Neural progenitor cell (in vitro differentiated cells): Measurements from ENCODE around the gene TNNI3. TPM values are rescaled to one million over a fixed set of nuclear protein-coding genes. Genes with fewer than 3 reads are reported as not detected.

Source experiments
- DNase-seq: peaks from one replicate; pipeline ENCODE4 v3.0.0-alpha.2; 2016; ENCODE audit warnings: low spot score
- H2AFZ ChIP-seq: fragments of 200-600 bp; sonication (generic); replicated peaks from 2 replicates; pipeline ENCODE4 v1.6.1; 2016; ENCODE audit warnings: antibody characterized with exemption
- H3F3A ChIP-seq: fragments of 200-600 bp; sonication (generic); 2 replicates; pipeline ENCODE4 v1.6.1; 2016; ENCODE audit warnings: antibody characterized with exemption, low read depth
- H3K27ac ChIP-seq: fragments of 200-600 bp; sonication (generic); 2 replicates; pipeline ENCODE4 v1.5.1; 2016; ENCODE audit warnings: mild to moderate bottlenecking
- H3K27me3 ChIP-seq: fragments of 200-600 bp; sonication (generic); 2 replicates; pipeline ENCODE4 v1.6.1; 2016; ENCODE audit warnings: mild to moderate bottlenecking, moderate library complexity
- H3K36me3 ChIP-seq: fragments of 200-600 bp; sonication (generic); 2 replicates; pipeline ENCODE4 v1.5.1; 2016
- H3K4me1 ChIP-seq: fragments of 200-600 bp; sonication (generic); 2 replicates; pipeline ENCODE4 v1.6.1; 2016; ENCODE audit warnings: mixed run types
- H3K4me2 ChIP-seq: fragments of 200-600 bp; sonication (generic); 2 replicates; pipeline ENCODE4 v1.6.1; 2016
- H3K4me3 ChIP-seq: fragments of 200-600 bp; sonication (generic); 2 replicates; pipeline ENCODE4 v1.5.1; 2016
- H3K79me2 ChIP-seq: fragments of 200-600 bp; sonication (generic); 2 replicates; pipeline ENCODE4 v1.6.1; 2016; ENCODE audit warnings: low read depth
- H3K9ac ChIP-seq: fragments of 200-600 bp; sonication (generic); 2 replicates; pipeline ENCODE4 v1.6.1; 2016
- H3K9me3 ChIP-seq: fragments of 200-600 bp; sonication (generic); 2 replicates; pipeline ENCODE4 v1.5.1; 2016; ENCODE audit warnings: low read depth
- H4K20me1 ChIP-seq: fragments of 200-600 bp; sonication (generic); 2 replicates; pipeline ENCODE4 v1.6.1; 2016; ENCODE audit warnings: low read depth
- H3K27ac Mint-ChIP-seq: 3 replicates; pipeline ENCODE4 v1.8.0; 2021; ENCODE audit warnings: mixed read lengths
- H3K27me3 Mint-ChIP-seq: 2 replicates; pipeline ENCODE4 v1.8.0; 2022; ENCODE audit warnings: low read depth, mild to moderate bottlenecking, inconsistent platforms, moderate library complexity, mixed read lengths; ENCODE audit not compliant: insufficient read depth
- H3K36me3 Mint-ChIP-seq: 3 replicates; pipeline ENCODE4 v1.8.0; 2021; ENCODE audit warnings: mixed read lengths
- H3K4me1 Mint-ChIP-seq: 3 replicates; pipeline ENCODE4 v1.8.0; 2021; ENCODE audit warnings: mixed read lengths
- H3K4me3 Mint-ChIP-seq: 3 replicates; pipeline ENCODE4 v1.8.0; 2021; ENCODE audit warnings: mild to moderate bottlenecking, moderate library complexity, mixed read lengths
- H3K9me3 Mint-ChIP-seq: 3 replicates; pipeline ENCODE4 v1.8.0; 2020; ENCODE audit warnings: mixed read lengths
- EZH2 ChIP-seq: fragments of 200-600 bp; sonication (generic); IDR thresholded peaks from 2 replicates; pipeline ENCODE4 v1.6.1; 2017; ENCODE audit warnings: antibody characterized with exemption, mild to moderate bottlenecking, moderate library complexity
- EZH2phosphoT487 ChIP-seq: fragments of 200-600 bp; sonication (generic); IDR thresholded peaks from 2 replicates; pipeline ENCODE4 v1.6.1; 2017; ENCODE audit warnings: antibody characterized with exemption
- total RNA-seq: library from RNA; depleted of rRNA; stranded (reverse); fragments of >200 nt; gene quantifications from 2 replicates; pipeline ENCODE4 v1.2.3, GENCODE V29; 2015; ENCODE audit warnings: low replicate concordance
- TF ChIP-seq, protein P1 (sequence below): fragments of 200-600 bp; sonication (generic); IDR thresholded peaks from 2 replicates; pipeline ENCODE4 v1.5.1; 2017; ENCODE audit warnings: antibody characterized with exemption, mild to moderate bottlenecking

TNNI3 gene
- total RNA-seq, 1 donor from 2014 or later = 22.2 TPM

DNA sequence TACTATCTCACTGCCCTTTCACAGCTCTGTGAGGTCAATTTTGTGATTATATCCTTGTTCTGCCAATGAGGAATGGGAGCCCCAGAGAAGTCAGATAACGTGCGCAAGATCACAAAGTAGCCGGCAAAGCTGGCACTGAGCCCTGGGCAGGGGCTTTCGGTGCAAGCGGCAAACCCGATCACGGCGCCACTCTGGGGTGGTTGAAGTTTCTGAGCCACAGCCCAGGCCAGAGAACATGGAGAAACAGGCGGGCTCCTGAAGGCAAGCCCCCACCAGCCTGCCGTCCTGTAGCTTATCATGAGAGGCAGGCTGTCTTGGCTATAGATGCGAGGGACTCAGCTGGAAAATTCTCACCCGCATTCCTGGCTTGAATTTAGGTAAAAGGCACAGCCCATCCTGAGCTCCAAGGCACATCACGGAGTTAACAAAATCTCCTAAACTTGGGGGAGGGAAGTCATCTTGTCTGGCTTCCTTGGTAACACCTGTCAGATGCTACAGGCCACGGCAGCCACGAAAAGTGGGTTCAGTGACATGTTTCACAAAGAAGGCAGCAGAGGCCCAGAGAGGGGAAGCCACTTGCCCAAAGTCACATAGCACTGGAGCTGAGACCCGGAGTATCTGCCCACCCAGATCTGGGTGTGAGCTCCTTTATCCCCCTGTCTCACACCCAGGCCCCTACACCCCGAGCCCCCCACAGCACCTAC lies 21.0 kb downstream of the TNNI3 start:
- H3K27ac ChIP-seq = no peak overlapping the region
- H2AFZ ChIP-seq = no peak overlapping the region
- H3K36me3 ChIP-seq = no peaks in the 10 kb centered on the region
- no peak for DNase-seq
- H3K79me2 ChIP-seq = no peaks in the 10 kb centered on the region
- H3K4me2 ChIP-seq = no peak overlapping the region
- Mint-ChIP-seq H3K27me3 (no peaks in the 10 kb centered on the region), H3K36me3 (no peaks in the 10 kb centered on the region), H3K4me3 (no peak overlapping the region), H3K27ac (no peak overlapping the region), H3K4me1 (peaks cover 30% of the 10 kb centered on the region), H3K9me3 (no peaks in the 10 kb centered on the region)
- H3K4me3 ChIP-seq = no peak overlapping the region
- H3K27me3 ChIP-seq = no peaks in the 10 kb centered on the region
- H3F3A ChIP-seq = peaks cover 12% of the 10 kb centered on the region
- TF ChIP-seq EZH2phosphoT487 = no peak
- TF ChIP-seq, protein P1, sequence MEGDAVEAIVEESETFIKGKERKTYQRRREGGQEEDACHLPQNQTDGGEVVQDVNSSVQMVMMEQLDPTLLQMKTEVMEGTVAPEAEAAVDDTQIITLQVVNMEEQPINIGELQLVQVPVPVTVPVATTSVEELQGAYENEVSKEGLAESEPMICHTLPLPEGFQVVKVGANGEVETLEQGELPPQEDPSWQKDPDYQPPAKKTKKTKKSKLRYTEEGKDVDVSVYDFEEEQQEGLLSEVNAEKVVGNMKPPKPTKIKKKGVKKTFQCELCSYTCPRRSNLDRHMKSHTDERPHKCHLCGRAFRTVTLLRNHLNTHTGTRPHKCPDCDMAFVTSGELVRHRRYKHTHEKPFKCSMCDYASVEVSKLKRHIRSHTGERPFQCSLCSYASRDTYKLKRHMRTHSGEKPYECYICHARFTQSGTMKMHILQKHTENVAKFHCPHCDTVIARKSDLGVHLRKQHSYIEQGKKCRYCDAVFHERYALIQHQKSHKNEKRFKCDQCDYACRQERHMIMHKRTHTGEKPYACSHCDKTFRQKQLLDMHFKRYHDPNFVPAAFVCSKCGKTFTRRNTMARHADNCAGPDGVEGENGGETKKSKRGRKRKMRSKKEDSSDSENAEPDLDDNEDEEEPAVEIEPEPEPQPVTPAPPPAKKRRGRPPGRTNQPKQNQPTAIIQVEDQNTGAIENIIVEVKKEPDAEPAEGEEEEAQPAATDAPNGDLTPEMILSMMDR = no peak
- no peak for TF ChIP-seq EZH2
- no peaks in the 10 kb centered on the region for H3K4me1 ChIP-seq
- H3K9ac ChIP-seq = no peak overlapping the region
- H3K9me3 ChIP-seq = no peaks in the 10 kb centered on the region
- H4K20me1 ChIP-seq = no peaks in the 10 kb centered on the region

DNA sequence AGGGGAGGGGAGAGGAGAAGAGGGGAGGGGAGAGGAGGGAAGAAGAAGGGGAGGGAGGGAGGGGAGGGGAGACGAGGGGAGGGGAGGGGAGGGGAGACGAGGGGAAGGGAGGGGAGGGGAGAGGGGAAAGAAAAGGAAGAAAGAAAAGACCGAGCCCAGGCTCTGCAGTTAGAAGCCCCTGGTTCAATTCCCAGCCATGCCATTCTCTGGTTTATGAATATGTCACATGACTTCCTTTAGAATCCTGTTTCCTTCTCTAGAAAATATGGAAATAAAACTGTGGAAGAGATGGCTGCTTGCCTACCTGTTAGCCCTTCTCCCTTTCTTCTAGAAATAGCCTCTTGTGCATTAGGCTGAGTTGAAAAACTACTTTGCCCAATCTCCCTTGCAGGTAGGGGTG lies 22.8 kb downstream of the TNNI3 start:
- Histone ChIP-seq H3F3A (peaks cover 11% of the 10 kb centered on the region), H3K27me3 (no peaks in the 10 kb centered on the region), H2AFZ (no peak overlapping the region), H3K9me3 (no peaks in the 10 kb centered on the region), H3K4me1 (no peaks in the 10 kb centered on the region), H3K27ac (no peak overlapping the region), H4K20me1 (no peaks in the 10 kb centered on the region), H3K9ac (no peak overlapping the region), H3K4me3 (no peak overlapping the region), H3K79me2 (no peaks in the 10 kb centered on the region), H3K36me3 (no peaks in the 10 kb centered on the region), H3K4me2 (no peak overlapping the region)
- Mint-ChIP-seq H3K27me3 (no peaks in the 10 kb centered on the region), H3K4me1 (peaks cover 32% of the 10 kb centered on the region), H3K27ac (no peak overlapping the region), H3K36me3 (no peaks in the 10 kb centered on the region), H3K4me3 (no peak overlapping the region), H3K9me3 (no peaks in the 10 kb centered on the region)
- TF ChIP-seq, protein P1 = no peak
- TF ChIP-seq EZH2 (no peak), EZH2phosphoT487 (no peak)
- DNase-seq = no peak

DNA sequence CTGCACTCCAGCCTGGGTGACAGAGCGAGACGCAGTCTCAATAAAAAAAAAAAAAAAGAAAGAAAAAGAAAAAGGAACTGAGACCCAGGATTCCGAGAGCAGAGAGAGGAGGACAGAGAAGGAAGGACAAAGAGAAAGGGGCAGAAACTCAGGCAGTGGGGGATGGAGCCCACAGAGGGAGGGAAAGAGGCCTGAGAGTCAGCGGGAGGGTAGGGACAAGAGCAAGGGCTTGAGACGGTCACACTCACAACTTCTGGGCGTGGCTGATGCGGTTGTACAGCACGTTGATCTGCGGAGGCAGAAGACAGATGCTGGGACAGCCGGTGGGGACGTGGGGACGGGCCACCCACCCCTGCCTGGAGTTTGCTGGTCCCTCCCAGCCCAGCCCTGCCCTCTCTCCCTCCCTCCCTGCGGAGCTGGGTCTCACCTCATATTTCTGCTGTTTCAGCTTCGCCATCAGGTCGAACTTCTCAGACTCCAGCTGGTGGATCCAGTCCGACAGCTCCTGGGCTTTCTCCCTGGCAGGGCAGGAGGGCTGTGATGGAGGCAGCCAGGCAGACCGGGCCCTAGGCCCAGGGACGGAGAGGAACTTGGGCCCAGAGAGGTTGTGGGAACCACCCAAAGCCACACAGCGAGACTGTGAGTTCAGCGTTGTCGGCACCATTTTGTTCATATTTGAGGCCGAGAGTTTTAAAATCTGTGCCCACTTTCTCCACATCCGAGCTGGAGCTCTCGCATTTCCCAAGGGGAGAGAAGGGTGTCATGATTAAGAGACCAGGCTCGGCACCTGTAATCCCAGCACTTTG lies 23.7 kb downstream of the TNNI3 start:
- H3K27me3 Mint-ChIP-seq = no peaks in the 10 kb centered on the region
- no peak overlapping the region for H3K27ac ChIP-seq
- TF ChIP-seq EZH2phosphoT487 (no peak), EZH2 (no peak)
- TF ChIP-seq, protein P1 = no peak
- H3K4me1 ChIP-seq = no peaks in the 10 kb centered on the region
- H3K9me3 Mint-ChIP-seq = no peaks in the 10 kb centered on the region
- H3K27ac Mint-ChIP-seq = peak overlapping the region; percentile 57
- H4K20me1 ChIP-seq = no peaks in the 10 kb centered on the region
- H3K79me2 ChIP-seq = no peaks in the 10 kb centered on the region
- H3K9ac ChIP-seq = no peak overlapping the region
- no peak for DNase-seq
- H3K36me3 ChIP-seq = no peaks in the 10 kb centered on the region
- peaks cover 32% of the 10 kb centered on the region for H3K4me1 Mint-ChIP-seq
- H3F3A ChIP-seq = peaks cover 11% of the 10 kb centered on the region
- H3K27me3 ChIP-seq = no peaks in the 10 kb centered on the region
- H2AFZ ChIP-seq = no peak overlapping the region
- peak overlapping the region; percentile 25 for H3K4me3 Mint-ChIP-seq
- no peaks in the 10 kb centered on the region for H3K9me3 ChIP-seq
- H3K4me2 ChIP-seq = no peak overlapping the region
- no peak overlapping the region for H3K4me3 ChIP-seq
- H3K36me3 Mint-ChIP-seq = no peaks in the 10 kb centered on the region
